GM12878 (cell line): ENCODE measurements around the gene NFIL3. TPM values are rescaled to one million over a fixed set of nuclear protein-coding genes. Genes with fewer than 3 reads are reported as not detected.

Source experiments
- ATAC-seq: fragments of 200-7000 bp; cut with Tn5 transposase; 3 replicates; pipeline ENCODE4 v1.9.1; 2020; ENCODE audit warnings: mild to moderate bottlenecking, moderate library complexity
- BruUV-seq: library from RNA; stranded (reverse); fragments of 400-500 nt; replicated peaks from 2 replicates; lab custom pipeline; 2021; lab: Mats Ljungman, UMichigan
- CTCF ChIA-PET: fragments of 300-600 bp; sonication (Branson Sonifier 250); formaldehyde crosslinking; extraction: SDS; loops from one replicate; lab custom pipeline; 2021; ENCODE audit warnings: inconsistent platforms; lab: Yijun Ruan, JAX
- POLR2A ChIA-PET: fragments of 350-600 bp; formaldehyde crosslinking; extraction: SDS; loops from one replicate; lab custom pipeline; 2021; ENCODE audit warnings: inconsistent platforms; lab: Charles Lee
- RAD21 ChIA-PET: fragments of 300-600 bp; sonication (Branson Sonifier 250); formaldehyde crosslinking; loops from one replicate; lab custom pipeline; 2023; ENCODE audit warnings: antibody characterized with exemption; ENCODE audit not compliant: unreplicated experiment; lab: Charles Lee
- SMC1A ChIA-PET: fragments of 300-600 bp; sonication (Branson Sonifier 250); formaldehyde crosslinking; loops from one replicate; lab custom pipeline; 2023; ENCODE audit not compliant: unreplicated experiment, uncharacterized antibody; lab: Charles Lee
- DNase-seq: peaks from one replicate; pipeline ENCODE4 v3.0.0-alpha.2; 2011; ENCODE audit warnings: low read depth, low spot score
- FAIRE-seq: peaks from 3 replicates; lab custom pipeline; 2011; peaks lifted over from hg19 to GRCh38; lab: Jason Lieb, UNC
- H2AFZ ChIP-seq: 2 replicates; pipeline ENCODE4 v1.6.0; 2011; ENCODE audit warnings: low read depth, low read length, control low read depth; ENCODE audit not compliant: control insufficient read depth
- H3K27ac ChIP-seq: 2 replicates; pipeline ENCODE4 v1.5.1; 2011; ENCODE audit warnings: control low read depth; ENCODE audit not compliant: control insufficient read depth, insufficient read depth
- H3K27me3 ChIP-seq, 2 experiments: replicated peaks in 1 of 2; 2 replicates each; pipeline versions ENCODE4 v1.6.0 to v1.6.1; 2011; ENCODE audit warnings: low read length in 1 of 2; ENCODE audit not compliant: control insufficient read depth in 2 of 2, insufficient read depth in 2 of 2
- H3K36me3 ChIP-seq, 2 experiments: 2 replicates each; pipeline ENCODE4 v1.5.1; 2011; ENCODE audit warnings: low read length in 1 of 2; ENCODE audit not compliant: control insufficient read depth in 2 of 2, insufficient read depth in 2 of 2
- H3K4me1 ChIP-seq: 2 replicates; pipeline ENCODE4 v1.6.1; 2011; ENCODE audit warnings: mild to moderate bottlenecking, low read length, moderate library complexity, mixed read lengths; ENCODE audit not compliant: control insufficient read depth, insufficient read depth
- H3K4me2 ChIP-seq: 2 replicates; pipeline ENCODE4 v1.6.0; 2011; ENCODE audit warnings: control low read depth; ENCODE audit not compliant: control insufficient read depth, insufficient read depth
- H3K4me3 ChIP-seq: fragments of 200-600 bp; sonication (generic); 2 replicates; pipeline ENCODE4 v1.5.1; 2016
- H3K79me2 ChIP-seq: 2 replicates; pipeline ENCODE4 v1.6.0; 2011; ENCODE audit warnings: low read length; ENCODE audit not compliant: control insufficient read depth, insufficient read depth
- H3K9ac ChIP-seq: 2 replicates; pipeline ENCODE4 v1.8.0; 2011; ENCODE audit warnings: low read length, control low read depth, mixed read lengths; ENCODE audit not compliant: control insufficient read depth, insufficient read depth
- H3K9me3 ChIP-seq: replicated peaks from 3 replicates; pipeline ENCODE4 v1.5.1; 2011; ENCODE audit warnings: mild to moderate bottlenecking, low read length; ENCODE audit not compliant: control insufficient read depth, insufficient read depth
- H4K20me1 ChIP-seq: 2 replicates; pipeline ENCODE4 v1.6.0; 2011; ENCODE audit not compliant: control insufficient read depth, insufficient read depth
- BCL11A ChIP-seq: IDR thresholded peaks from 2 replicates; pipeline ENCODE4 v1.6.1; 2011; ENCODE audit warnings: low read depth, low read length
- CBFB ChIP-seq: IDR thresholded peaks from 2 replicates; pipeline ENCODE4 v1.6.1; 2016; ENCODE audit warnings: antibody characterized with exemption, low read depth
- CHD4 ChIP-seq: fragments of 200-600 bp; sonication (generic); IDR thresholded peaks from 2 replicates; pipeline ENCODE4 v1.6.1; 2016; ENCODE audit warnings: mild to moderate bottlenecking
- HDAC2 ChIP-seq: fragments of 200-600 bp; sonication (generic); IDR thresholded peaks from 2 replicates; pipeline ENCODE4 v1.6.1; 2017
- JUND ChIP-seq: IDR thresholded peaks from 2 replicates; pipeline ENCODE4 v1.6.1; 2012; ENCODE audit warnings: low read depth, mild to moderate bottlenecking, low read length, improper control_type of control experiment, moderate library complexity
- KAT2A ChIP-seq: conservative IDR thresholded peaks from 2 replicates; pipeline ENCODE4 v1.6.1; 2011; ENCODE audit warnings: low read depth, low read length; ENCODE audit not compliant: control insufficient read depth
- KDM1A ChIP-seq: fragments of 200-600 bp; sonication (generic); IDR thresholded peaks from 2 replicates; pipeline ENCODE4 v1.6.1; 2016; ENCODE audit warnings: borderline replicate concordance
- NFYA ChIP-seq: IDR thresholded peaks from 2 replicates; pipeline ENCODE4 v1.6.1; 2011; ENCODE audit warnings: low read depth, mild to moderate bottlenecking, low read length, improper control_type of control experiment, borderline replicate concordance
- RBBP5 ChIP-seq: fragments of 200-600 bp; sonication (generic); conservative IDR thresholded peaks from 2 replicates; pipeline ENCODE4 v1.6.1; 2016
- RCOR1 ChIP-seq: conservative IDR thresholded peaks from 2 replicates; pipeline ENCODE4 v1.6.1; 2012; ENCODE audit warnings: low read depth, low read length, improper control_type of control experiment
- SMARCA5 ChIP-seq: fragments of 450-650 bp; IDR thresholded peaks from 2 replicates; pipeline ENCODE4 v1.6.1; 2017; ENCODE audit warnings: mild to moderate bottlenecking
- ZNF24 ChIP-seq: fragments of 450-650 bp; IDR thresholded peaks from 2 replicates; pipeline ENCODE4 v1.6.1; 2017; ENCODE audit warnings: antibody characterized with exemption, mild to moderate bottlenecking
- whole genome bisulfite sequencing: methylation state at CpG from one replicate; pipeline ENCODE4 v1.1.6; 2016; ENCODE audit warnings: low lambda C conversion rate; ENCODE audit not compliant: insufficient replicate concordance, insufficient coverage; ENCODE audit errors: missing lambda C conversion rate; 5-methylcytosine and 5-hydroxymethylcytosine counted together
- in situ Hi-C: fragments of 300-500 bp; cut with MboI; formaldehyde crosslinking; loops from 9 replicates; pipeline ENCODE4 v1.14.3; 2018; ENCODE audit warnings: mixed read lengths
- intact Hi-C: fragments of 100-400 bp; cut with micrococcal nuclease; formaldehyde crosslinking; loops from one replicate; pipeline ENCODE4 v1.14.2; 2022; ENCODE audit not compliant: unreplicated experiment
- polyA plus RNA-seq, 11 experiments: library from polyadenylated mRNA; depleted of rRNA in 4 of 11; unstranded in 6 of 11; stranded (reverse) in 5 of 11; fragments of >200 nt; fragmentation: Nextera tagmentation in 4 of 11; fragmentation: Illumina TruSeq in 1 of 11; extraction: Ambion mirVana in 4 of 11; extraction: Trizol in 1 of 11; gene quantifications; 1 replicate in 1 of 11; 2 replicates in 10 of 11; pipeline versions ENCODE4 v1.2.1 to v1.2.3, GENCODE V29; 2011 to 2016; ENCODE audit warnings: inconsistent platforms in 2 of 11, missing spikeins in 2 of 11, low read depth in 1 of 11
- total RNA-seq, 4 experiments: library from RNA; depleted of rRNA in 3 of 4; stranded (reverse); fragments of >200 nt in 3 of 4; fragmentation: Illumina TruSeq in 1 of 4; extraction: Trizol in 1 of 4; gene quantifications; 2 replicates each; pipeline versions ENCODE4 v1.2.1 to v1.2.3, GENCODE V29; 2013 to 2021
- TF ChIP-seq, protein P1 (sequence below): fragments of 450-650 bp; formaldehyde crosslinking; IDR thresholded peaks from 2 replicates; pipeline ENCODE4 v1.4.0; 2022; ENCODE audit warnings: mild to moderate bottlenecking, moderate library complexity
- TF ChIP-seq, protein P2 (sequence below): fragments of 450-650 bp; conservative IDR thresholded peaks from 2 replicates; pipeline ENCODE4 v1.6.1; 2017; ENCODE audit warnings: mild to moderate bottlenecking, moderate library complexity
- TF ChIP-seq, protein P3 (sequence below): fragments of 450-650 bp; IDR thresholded peaks from 2 replicates; pipeline ENCODE4 v1.6.1; 2017; ENCODE audit warnings: antibody characterized with exemption, mild to moderate bottlenecking, moderate library complexity

The NFIL3 gene
- total and polyA plus RNA-seq, 10 of the 15 experiments (the other 5 are each of a cell fraction or from before 2014, with no cell fraction given): 0.18 to 1.0 (median 0.36) TPM; not detected in 3

DNA sequence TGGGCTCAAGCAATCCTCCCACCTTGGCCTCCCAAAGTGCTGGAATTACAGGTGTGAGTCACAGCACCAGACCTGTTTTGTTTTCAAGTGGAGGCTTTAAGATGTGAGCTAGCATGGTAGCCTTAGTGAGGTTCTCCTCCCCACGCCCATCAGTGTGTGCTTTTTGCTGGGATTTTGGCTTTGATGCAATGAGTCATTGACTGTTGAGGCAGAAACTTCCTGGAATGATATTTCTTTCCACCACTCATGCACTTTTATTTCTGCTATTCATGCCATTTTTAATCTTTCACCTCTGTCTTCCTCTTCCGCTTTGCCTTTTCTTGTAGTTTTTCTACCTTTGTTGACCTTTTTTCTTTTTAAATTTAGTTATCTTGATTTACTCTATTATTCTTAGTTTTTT is 4.2 kb upstream of the NFIL3 start:
- ChIA-PET RAD21 (interaction anchor here (4.4 to 4.9 kb wide), 2 partner anchors 338 to 512 kb away, joined by 21 to 59 read pairs; no protein-coding TSS in a partner anchor), POLR2A (no interaction called here), SMC1A (interaction anchor here (0.7 to 1.8 kb wide), 4 partner anchors 240 to 515 kb away, joined by 3 to 4 read pairs (median 4); no protein-coding TSS in a partner anchor), CTCF (interaction anchor here (0.9 to 8.8 kb wide), 2 partner anchors 86 to 513 kb away, joined by 3 to 115 read pairs; no protein-coding TSS in a partner anchor)
- no peak for ATAC-seq
- Histone ChIP-seq H3K4me1 (peaks cover 3% of the 10 kb centered on the region), H3K36me3 (no peaks in the 10 kb centered on the region), H3K4me3 (no peak overlapping the region), H3K4me2 (no peak overlapping the region), H3K27ac (no peak overlapping the region), H3K9ac (no peak overlapping the region), H3K79me2 (no peaks in the 10 kb centered on the region), H3K9me3 (no peaks in the 10 kb centered on the region), H2AFZ (no peak overlapping the region), H3K27me3 (peaks cover 7 to 13% of the 10 kb centered on the region in 2 experiments), H4K20me1 (no peaks in the 10 kb centered on the region; the same call in 1 of the 2 replicates)
- intact Hi-C loops (loop anchor here (2.0 to 10.0 kb wide), 5 partner anchors 153 to 391 kb away; no protein-coding TSS in a partner anchor), in situ Hi-C loops (loop anchor here (5.0 kb wide), 2 partner anchors 386 to 511 kb away; no protein-coding TSS in a partner anchor)
- DNase-seq: no peak
- BruUV-seq: no TSS peak
- TF ChIP-seq BCL11A: no peak
- TF ChIP-seq JUND: no peak
- TF ChIP-seq, protein P1, sequence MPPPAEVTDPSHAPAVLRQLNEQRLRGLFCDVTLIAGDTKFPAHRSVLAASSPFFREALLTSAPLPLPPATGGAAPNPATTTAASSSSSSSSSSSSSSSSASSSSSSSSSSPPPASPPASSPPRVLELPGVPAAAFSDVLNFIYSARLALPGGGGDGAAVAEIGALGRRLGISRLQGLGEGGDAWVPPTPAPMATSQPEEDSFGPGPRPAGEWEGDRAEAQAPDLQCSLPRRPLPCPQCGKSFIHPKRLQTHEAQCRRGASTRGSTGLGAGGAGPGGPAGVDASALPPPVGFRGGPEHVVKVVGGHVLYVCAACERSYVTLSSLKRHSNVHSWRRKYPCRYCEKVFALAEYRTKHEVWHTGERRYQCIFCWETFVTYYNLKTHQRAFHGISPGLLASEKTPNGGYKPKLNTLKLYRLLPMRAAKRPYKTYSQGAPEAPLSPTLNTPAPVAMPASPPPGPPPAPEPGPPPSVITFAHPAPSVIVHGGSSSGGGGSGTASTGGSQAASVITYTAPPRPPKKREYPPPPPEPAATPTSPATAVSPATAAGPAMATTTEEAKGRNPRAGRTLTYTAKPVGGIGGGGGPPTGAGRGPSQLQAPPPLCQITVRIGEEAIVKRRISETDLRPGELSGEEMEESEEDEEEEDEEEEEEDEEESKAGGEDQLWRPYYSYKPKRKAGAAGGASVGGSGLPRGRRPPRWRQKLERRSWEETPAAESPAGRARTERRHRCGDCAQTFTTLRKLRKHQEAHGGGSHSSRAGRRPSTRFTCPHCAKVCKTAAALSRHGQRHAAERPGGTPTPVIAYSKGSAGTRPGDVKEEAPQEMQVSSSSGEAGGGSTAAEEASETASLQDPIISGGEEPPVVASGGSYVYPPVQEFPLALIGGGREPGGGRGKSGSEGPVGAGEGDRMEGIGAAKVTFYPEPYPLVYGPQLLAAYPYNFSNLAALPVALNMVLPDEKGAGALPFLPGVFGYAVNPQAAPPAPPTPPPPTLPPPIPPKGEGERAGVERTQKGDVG (CRISPR knock-in tag): no peak
- no peak for TF ChIP-seq RCOR1
- TF ChIP-seq CHD4: no peak
- TF ChIP-seq KAT2A: no peak
- no peak for TF ChIP-seq CBFB
- TF ChIP-seq SMARCA5: no peak
- no peak for TF ChIP-seq RBBP5
- TF ChIP-seq, protein P2, sequence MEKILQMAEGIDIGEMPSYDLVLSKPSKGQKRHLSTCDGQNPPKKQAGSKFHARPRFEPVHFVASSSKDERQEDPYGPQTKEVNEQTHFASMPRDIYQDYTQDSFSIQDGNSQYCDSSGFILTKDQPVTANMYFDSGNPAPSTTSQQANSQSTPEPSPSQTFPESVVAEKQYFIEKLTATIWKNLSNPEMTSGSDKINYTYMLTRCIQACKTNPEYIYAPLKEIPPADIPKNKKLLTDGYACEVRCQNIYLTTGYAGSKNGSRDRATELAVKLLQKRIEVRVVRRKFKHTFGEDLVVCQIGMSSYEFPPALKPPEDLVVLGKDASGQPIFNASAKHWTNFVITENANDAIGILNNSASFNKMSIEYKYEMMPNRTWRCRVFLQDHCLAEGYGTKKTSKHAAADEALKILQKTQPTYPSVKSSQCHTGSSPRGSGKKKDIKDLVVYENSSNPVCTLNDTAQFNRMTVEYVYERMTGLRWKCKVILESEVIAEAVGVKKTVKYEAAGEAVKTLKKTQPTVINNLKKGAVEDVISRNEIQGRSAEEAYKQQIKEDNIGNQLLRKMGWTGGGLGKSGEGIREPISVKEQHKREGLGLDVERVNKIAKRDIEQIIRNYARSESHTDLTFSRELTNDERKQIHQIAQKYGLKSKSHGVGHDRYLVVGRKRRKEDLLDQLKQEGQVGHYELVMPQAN: no peak
- TF ChIP-seq, protein P3, sequence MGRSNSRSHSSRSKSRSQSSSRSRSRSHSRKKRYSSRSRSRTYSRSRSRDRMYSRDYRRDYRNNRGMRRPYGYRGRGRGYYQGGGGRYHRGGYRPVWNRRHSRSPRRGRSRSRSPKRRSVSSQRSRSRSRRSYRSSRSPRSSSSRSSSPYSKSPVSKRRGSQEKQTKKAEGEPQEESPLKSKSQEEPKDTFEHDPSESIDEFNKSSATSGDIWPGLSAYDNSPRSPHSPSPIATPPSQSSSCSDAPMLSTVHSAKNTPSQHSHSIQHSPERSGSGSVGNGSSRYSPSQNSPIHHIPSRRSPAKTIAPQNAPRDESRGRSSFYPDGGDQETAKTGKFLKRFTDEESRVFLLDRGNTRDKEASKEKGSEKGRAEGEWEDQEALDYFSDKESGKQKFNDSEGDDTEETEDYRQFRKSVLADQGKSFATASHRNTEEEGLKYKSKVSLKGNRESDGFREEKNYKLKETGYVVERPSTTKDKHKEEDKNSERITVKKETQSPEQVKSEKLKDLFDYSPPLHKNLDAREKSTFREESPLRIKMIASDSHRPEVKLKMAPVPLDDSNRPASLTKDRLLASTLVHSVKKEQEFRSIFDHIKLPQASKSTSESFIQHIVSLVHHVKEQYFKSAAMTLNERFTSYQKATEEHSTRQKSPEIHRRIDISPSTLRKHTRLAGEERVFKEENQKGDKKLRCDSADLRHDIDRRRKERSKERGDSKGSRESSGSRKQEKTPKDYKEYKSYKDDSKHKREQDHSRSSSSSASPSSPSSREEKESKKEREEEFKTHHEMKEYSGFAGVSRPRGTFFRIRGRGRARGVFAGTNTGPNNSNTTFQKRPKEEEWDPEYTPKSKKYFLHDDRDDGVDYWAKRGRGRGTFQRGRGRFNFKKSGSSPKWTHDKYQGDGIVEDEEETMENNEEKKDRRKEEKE: no peak
- TF ChIP-seq NFYA: no peak
- no peak for TF ChIP-seq ZNF24
- no peak for TF ChIP-seq HDAC2
- TF ChIP-seq KDM1A: no peak
- FAIRE-seq: no peak
- WGBS: 45% methylated on average over 2 of the region's 2 CpGs
